NCI-H2081 treated with DMSO at 0.1 percent for 48 hours (cell line): Measurements from ENCODE around the gene SRRM4.
"Not testable (repeated sequence)": the region's sequence is repeated elsewhere in the genome, so short reads cannot be mapped to it uniquely, and the experiment has no call there.

Experiments
- DNase-seq: peaks from one replicate; lab custom pipeline; 2025; lab: John Stamatoyannopoulos, UW

Gene SRRM4

DNA sequence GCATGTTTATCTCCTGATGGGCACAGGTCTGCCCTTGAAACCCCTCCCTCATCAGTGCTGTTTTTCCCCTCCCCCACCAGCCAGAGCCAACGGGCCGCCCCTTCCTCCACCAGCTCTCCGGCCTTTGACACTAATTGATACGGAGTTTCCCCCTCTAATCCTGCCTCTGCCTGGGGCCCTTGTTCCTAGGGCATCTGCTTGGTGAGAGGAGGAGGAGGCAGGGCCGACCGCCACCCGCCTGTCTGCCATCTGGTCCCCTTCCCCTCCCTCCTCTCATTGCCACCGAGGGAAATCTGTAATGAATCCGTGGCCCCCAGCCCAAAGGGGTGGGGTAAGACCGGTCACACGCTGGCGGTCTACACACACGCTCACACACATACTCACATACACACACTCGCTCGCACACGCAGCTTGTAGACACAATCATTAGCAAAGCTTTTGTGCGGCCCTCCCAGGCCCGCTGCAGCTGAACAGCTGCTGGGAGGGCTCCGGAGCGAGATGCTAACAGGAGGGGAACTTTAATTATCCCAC is 27.4 kb downstream of the SRRM4 start:
- DNase-seq, result no peak

- no peak for DNase-seq
These were observed 29.9 kb downstream of the SRRM4 start for GRCh38 chr12:119011231-119011630.

DNA sequence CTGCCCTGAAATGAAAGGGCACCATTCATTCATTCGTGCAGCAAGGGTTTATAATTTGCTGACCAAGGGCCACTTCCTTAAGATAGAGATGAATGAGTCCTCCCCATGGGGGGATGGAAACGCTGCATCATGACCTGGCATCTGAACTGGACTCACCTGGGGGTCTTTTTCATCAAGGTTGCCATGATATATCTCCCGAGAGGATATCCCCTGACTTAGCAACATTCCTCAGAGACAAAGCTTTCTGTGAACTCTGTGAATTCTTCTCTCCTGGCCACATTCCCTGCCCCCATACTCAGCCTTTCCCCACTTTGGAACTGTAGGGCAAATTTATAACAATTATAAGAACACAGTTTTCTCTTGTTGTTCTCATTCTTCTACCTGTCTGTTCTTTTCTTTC is 30.8 kb downstream of the SRRM4 start:
- DNase-seq, result no peak

GRCh38 chr12:119013023-119013422 is 31.7 kb downstream of the SRRM4 start:
- DNase-seq, result no peak

DNA sequence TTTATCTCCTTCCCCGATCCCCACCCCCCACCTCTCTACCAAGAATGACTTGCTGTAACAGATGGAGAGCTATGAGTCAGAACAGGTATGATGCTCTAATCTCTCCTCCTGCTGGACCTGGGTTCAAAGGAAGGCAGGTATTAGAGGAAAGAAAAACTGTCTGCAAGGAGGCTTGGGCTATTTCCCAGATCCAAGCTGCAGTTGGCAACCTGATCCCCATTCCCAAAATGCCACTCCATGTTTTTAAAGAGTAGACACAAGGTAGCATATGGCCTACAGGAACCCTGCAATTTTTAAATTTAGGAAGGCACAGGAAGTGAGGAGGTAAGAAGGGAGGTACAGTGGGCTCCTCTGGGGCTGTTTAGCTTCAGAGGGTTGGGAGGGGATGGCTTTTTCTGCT is 33.0 kb downstream of the SRRM4 start:
- DNase-seq, result no peak

GRCh38 chr12:119016715-119017114 is 35.4 kb downstream of the SRRM4 start:
- no peak for DNase-seq

DNA sequence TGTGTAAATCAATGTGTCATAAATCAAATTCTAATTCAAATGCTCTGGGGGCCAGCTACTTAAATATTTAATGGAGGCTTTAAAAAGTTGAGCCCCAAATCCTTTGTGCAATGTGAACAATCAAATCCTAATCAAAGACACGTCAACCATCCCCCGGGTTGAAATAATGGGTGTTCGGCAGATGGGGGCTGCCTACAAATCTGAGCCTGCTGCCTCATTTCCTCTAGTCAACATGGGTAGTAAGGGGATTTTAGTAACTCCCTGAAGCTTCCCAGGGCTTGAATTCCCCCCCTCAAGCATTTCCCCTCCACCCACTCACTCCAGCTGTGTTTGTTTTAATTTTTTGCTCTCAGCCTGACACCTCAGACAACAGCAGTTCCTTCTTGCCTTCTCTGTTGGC is 37.8 kb downstream of the SRRM4 start:
- no peak for DNase-seq

- DNase-seq, result no peak
These were observed 39.3 kb downstream of the SRRM4 start for GRCh38 chr12:119020406-119021360.

GRCh38 chr12:119024356-119024755 is 43.0 kb downstream of the SRRM4 start:
- DNase-seq, result no peak

DNA sequence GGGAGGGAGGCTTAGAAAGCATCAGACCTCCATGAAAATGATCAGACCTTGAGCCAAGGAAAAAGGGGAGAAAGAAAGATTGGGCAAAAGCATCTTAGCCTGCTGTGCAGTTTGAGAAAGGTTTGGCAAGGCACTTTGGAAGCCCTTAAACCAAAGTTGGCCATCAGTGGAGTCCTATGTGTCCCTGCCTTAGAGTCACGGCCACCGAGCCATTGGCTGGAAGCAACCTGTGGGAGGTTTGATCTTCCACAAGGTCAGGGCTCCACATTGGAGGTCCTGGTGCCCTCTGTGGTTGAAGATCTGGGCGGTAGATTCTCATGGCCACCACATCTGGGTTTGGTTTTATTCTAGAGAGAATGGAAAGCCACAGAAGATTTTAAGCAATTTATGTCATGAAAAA is 44.4 kb downstream of the SRRM4 start:
- DNase-seq, result no peak

DNA sequence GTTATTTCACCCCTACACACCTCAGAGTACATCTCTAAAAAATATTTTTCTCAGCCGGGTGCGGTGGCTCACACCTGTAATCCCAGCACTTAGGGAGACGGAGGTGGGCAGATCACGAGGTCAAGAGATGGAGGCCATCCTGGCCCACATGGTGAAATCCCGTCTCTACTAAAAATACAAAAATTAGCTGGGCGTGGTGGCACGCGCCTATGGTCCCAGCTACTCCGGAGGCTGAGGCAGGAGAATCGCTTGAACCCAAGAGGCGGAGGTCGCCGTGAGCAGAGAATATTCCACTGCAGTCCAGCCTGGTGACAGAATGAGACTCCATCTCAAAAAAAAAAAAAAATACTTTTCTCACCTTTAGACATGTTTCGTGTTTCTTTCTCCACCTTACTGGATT is 52.0 kb downstream of the SRRM4 start:
- not testable (repeated sequence) for DNase-seq

DNA sequence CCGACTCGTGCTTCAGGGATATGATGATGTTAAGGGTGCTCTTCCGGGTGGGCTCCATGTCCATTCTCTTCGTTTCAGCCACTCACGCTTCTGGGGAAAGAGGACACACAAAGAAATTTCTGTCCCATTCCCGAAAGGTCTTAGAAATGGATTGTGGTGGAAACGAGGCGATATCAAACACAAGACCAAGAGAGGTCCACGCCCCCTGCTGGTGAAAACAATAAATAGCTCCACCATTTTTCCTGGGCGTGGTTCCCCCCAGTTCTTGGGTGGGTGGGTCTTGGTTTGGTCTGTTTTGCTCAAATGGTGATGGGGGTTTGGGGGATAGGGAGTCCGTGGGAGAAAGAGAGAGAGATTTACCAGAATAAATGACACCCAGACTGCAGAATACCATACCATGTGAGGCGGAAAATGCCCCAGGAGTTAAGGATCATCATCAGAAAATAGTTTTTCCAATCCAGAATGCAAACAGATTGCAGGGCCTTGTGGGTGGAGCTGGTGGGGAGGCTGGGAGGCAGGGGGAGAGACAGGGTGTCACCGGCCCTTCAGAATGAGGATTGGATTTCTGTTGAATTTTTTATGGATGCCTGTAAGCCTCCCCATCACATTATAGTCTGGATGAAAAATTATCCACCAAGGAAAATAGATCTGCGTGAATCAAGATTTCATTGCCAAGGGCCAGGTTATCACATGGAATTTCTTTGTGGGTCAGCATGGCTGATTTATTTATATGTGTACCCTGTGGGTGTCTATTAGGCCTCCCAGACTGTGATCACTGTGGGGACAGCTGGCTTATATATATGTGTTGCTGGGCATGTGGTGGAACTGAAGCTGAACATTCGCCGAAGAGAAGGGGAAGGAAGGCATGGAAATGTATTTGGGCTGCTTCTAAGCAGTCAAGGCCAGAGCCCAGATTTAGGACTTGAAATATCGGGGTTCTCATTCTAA is 55.8 kb downstream of the SRRM4 start:
- no peak for DNase-seq

- DNase-seq, result no peak
These were observed 62.8 kb downstream of the SRRM4 start for GRCh38 chr12:119044094-119044493.

- no peak for DNase-seq
These were observed 66.3 kb downstream of the SRRM4 start for GRCh38 chr12:119047641-119048040.

DNA sequence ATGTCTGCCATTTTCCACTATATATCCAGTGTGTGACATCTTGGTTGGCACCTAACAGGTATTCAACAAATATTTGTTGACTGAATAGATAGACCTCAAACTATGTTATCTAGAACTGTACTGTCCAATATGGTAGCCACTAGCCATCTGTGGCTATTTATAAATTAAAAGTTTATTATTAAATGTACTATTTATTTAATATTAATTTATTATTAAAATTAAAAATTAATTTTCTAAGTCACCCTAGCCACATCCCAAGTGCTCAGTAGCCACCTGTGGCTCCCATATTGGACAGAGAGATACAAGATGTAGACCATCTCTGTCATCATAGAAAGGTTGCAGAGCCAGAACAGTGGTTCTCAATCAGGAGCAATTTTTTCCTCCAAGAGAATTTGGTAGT is 69.3 kb downstream of the SRRM4 start:
- DNase-seq, result no peak

- DNase-seq, result no peak
These were observed 70.1 kb downstream of the SRRM4 start for GRCh38 chr12:119051474-119051873.

- no peak for DNase-seq
These were observed 70.7 kb downstream of the SRRM4 start for GRCh38 chr12:119052001-119052400.

DNA sequence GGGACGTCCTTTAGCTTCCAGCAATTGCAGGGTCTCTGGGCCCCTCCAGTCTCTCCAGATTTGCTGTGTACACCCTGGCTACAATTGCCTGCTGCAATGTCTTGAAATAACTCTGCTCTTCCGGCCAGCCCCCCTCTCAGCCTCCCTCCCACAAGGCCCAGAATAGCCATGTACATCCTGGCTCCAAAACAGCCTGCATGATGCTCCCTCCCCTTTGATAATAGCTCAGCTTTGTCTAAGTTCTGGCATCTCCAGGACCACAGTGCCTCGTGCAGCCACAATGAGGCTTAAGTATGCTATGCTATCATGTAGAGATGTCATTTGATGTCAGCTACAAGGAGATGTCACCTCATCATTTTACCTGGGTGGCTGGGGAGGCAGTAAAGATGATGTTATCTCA is 74.6 kb downstream of the SRRM4 start:
- DNase-seq, result no peak

DNA sequence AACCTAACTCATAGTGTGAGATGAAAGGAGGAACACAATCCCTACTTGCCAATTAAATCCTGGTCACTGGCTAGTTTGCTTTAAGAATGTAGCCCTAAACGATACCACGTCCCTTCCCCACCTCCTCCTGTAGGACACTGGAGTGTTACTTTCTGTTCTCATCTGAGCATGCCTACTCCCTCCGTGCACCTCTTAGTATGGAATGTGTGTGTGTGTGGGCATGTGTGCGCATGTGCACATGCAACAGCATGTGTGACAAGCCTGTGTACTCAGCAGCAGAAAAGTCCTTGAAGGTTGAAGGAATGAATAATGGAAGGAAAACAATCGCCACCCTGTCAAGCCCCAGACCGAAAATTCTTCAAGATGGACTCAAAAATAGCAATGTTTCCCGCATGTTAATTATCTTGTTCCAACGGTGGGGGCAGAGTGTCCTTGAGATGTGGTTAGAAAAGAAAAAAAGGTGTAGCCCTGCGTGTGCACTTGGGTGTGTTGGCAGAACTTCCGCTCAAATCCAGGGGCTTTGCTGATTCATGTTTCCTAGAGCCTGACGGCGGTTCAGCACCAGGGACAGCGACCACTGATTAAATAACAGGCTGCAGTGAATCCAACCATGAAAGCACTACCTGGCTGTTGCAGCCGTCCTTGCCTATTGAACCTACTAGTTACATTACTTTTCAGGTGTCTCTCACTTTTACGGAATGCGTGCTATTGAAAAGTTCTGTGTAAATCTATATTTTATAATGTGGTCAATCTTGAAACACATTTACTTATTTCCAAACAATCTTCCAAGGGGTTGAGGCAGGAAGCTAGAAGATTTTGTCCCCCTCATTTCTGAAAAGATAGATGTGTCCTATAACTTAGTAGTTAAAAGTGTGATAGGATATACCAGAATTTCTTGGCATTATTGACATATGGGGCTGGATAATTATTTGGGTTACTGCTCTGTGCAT is 79.8 kb downstream of the SRRM4 start:
- no peak for DNase-seq

DNA sequence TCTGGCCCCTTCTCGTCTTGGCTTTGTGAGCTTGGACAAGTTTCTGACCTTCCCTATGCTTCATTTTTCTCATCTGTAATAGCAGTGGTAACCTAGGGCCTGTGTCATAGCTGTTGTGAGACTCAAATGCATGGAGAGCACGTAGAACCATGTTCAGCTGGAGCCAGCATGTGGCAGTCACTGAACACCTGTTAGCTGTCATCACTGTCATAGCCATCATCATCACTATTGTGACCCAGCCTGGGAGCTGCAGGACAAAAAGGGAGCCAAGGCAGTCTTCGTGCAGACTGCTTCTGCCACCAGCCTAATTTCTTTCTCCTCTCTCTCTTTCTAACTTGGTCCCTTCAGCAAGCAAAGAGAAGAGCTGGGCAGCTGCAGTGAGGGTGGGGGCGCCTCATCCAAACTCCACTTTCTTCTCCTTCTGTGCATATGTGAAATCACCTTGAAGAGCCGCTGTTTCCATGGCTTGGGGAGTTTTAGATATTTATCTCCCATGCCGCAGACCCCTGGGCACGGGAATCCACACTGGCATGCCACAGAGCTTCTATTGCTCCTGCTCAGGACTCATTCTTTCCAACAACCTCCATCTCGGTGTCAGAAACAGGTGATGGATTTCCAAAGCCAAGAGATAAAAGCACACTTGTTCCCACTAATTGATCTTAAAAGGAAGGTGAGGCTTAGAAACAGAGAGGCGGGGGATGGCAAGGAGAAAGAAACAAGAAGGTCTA is 87.0 kb downstream of the SRRM4 start:
- no peak for DNase-seq
